Measurements from ENCODE around the gene IRGQ. TPM values are rescaled to one million over a fixed set of nuclear protein-coding genes. Genes with fewer than 3 reads are reported as not detected.

Gene IRGQ
- polyA plus RNA-seq, 1 experiment = 5.4 TPM

DNA sequence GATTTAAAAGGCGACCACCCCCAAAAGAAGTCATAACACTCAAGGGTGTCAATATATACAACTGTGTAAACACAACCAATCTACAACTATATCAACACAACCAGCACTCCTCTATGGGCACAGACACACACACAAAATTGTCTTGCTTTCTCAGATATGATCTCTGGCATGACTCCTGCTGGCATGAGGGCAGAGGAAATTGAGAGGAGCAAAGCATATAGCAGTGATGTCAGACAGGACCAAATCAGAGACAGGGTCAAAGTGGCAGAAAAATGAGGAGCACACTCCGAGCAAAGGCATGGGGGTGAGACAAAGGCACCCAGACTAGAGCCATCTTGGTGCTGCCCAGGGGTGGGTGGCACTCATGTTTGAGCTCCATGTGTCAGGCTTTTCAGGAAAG, 9.6 kb downstream of the IRGQ start:
- no peak for DNase-seq (ENCODE audit: low read depth)
- peaks cover 11% of the 10 kb centered on the region for H3K36me3 ChIP-seq (ENCODE audit: control insufficient read depth, insufficient read depth, low read length)
- POLR2A ChIA-PET = no interaction called here
- no peak overlapping the region for H3K4me3 ChIP-seq (ENCODE audit: low read depth, low read length)
- TF ChIP-seq, protein P1, sequence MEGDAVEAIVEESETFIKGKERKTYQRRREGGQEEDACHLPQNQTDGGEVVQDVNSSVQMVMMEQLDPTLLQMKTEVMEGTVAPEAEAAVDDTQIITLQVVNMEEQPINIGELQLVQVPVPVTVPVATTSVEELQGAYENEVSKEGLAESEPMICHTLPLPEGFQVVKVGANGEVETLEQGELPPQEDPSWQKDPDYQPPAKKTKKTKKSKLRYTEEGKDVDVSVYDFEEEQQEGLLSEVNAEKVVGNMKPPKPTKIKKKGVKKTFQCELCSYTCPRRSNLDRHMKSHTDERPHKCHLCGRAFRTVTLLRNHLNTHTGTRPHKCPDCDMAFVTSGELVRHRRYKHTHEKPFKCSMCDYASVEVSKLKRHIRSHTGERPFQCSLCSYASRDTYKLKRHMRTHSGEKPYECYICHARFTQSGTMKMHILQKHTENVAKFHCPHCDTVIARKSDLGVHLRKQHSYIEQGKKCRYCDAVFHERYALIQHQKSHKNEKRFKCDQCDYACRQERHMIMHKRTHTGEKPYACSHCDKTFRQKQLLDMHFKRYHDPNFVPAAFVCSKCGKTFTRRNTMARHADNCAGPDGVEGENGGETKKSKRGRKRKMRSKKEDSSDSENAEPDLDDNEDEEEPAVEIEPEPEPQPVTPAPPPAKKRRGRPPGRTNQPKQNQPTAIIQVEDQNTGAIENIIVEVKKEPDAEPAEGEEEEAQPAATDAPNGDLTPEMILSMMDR (IDR thresholded peaks at IDR 0.05; ENCODE audit: insufficient read depth, low read depth, low read length) = no peak
- CTCF ChIA-PET = interaction anchor here (0.5 to 0.7 kb wide), 2 partner anchors 25 to 64 kb away, joined by 3 read pairs; no protein-coding TSS in a partner anchor
- no peaks in the 10 kb centered on the region for H3K27me3 ChIP-seq (ENCODE audit: control insufficient read depth, insufficient read depth, low read length)

DNA sequence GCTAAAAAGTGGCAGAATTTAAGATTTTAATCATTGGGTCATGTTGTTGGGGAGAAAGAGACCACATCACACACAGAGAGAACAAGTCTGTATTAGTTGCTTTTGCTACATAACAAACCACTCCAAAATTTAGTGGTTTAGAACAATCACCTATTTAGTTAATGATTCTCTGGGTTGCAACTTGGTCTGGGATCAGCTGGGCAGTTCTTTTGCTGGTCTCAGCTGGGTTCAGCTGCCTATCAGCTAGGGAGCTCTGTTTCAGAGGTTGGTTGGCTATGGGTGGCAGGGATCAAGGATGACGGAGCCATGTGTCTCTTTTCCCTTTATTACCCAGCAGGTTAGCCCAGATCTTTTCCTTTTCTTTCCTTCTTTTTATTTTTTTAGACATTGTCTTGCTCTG, 11.4 kb downstream of the IRGQ start:
- TF ChIP-seq, protein P1 (IDR thresholded peaks at IDR 0.05; ENCODE audit: insufficient read depth, low read depth, low read length) = no peak
- no peak overlapping the region for H3K4me3 ChIP-seq (ENCODE audit: low read depth, low read length)
- POLR2A ChIA-PET = no interaction called here
- H3K36me3 ChIP-seq (ENCODE audit: control insufficient read depth, insufficient read depth, low read length) = peaks cover 5% of the 10 kb centered on the region
- no peaks in the 10 kb centered on the region for H3K27me3 ChIP-seq (ENCODE audit: control insufficient read depth, insufficient read depth, low read length)
- CTCF ChIA-PET = interaction anchor here (0.6 to 3.1 kb wide), 4 partner anchors 10 to 1201 kb away, joined by 3 to 25 read pairs (median 4); partner anchors contain the start of gene IRGQ
- no peak for DNase-seq (ENCODE audit: low read depth)

DNA sequence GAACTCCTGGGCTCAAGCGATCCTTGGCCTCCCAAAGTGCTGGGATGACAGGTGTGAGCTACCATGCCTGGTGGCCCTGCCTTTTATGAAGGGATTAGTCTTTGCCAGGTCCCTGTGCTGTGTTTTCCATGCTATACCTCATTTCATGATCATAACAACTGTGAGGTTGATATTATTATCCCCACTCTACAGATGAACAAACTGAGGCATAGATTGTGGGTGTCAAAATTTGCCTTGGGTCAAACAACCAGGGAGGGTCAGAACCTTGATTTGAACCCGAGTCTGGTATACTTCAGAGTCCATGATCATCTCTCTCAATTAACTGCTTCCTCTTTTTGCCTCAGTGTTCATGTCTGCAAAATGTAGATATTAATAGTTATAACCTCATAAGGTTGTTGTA, 13.4 kb downstream of the IRGQ start:
- TF ChIP-seq, protein P1 (IDR thresholded peaks at IDR 0.05; ENCODE audit: insufficient read depth, low read depth, low read length) = no peak
- Histone ChIP-seq H3K36me3 (ENCODE audit: control insufficient read depth, insufficient read depth, low read length) (no peaks in the 10 kb centered on the region), H3K27me3 (ENCODE audit: control insufficient read depth, insufficient read depth, low read length) (no peaks in the 10 kb centered on the region), H3K4me3 (ENCODE audit: low read depth, low read length) (no peak overlapping the region)
- CTCF ChIA-PET = interaction anchor here (1.6 to 3.1 kb wide), 2 partner anchors 12 to 63 kb away, joined by 5 to 25 read pairs; partner anchors contain the start of gene IRGQ
- DNase-seq (ENCODE audit: low read depth) = no peak
- POLR2A ChIA-PET = no interaction called here

DNA sequence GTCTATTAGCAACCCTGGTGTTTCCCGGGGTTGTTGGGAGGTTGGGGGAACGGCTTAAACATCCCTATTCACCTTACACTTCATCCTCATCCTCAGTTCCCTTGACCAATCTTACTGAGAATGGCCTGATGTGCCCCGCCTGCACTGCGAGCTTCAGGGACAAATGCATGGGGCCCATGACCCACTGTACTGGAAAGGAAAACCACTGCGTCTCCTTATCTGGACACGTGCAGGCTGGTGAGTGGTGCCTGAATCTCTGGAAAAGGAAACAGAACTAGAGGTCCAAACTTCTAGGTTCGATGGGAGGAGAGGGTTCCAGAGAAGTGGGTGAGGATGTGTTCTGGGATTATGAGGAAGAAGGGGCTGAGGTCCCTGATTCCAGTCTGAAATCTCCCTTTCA, 14.5 kb downstream of the IRGQ start:
- ChIA-PET POLR2A (no interaction called here), CTCF (no interaction called here)
- Histone ChIP-seq H3K4me3 (ENCODE audit: low read depth, low read length) (no peak overlapping the region), H3K27me3 (ENCODE audit: control insufficient read depth, insufficient read depth, low read length) (no peaks in the 10 kb centered on the region), H3K36me3 (ENCODE audit: control insufficient read depth, insufficient read depth, low read length) (no peaks in the 10 kb centered on the region)
- DNase-seq (ENCODE audit: low read depth) = no peak
- TF ChIP-seq, protein P1 (IDR thresholded peaks at IDR 0.05; ENCODE audit: insufficient read depth, low read depth, low read length) = no peak

DNA sequence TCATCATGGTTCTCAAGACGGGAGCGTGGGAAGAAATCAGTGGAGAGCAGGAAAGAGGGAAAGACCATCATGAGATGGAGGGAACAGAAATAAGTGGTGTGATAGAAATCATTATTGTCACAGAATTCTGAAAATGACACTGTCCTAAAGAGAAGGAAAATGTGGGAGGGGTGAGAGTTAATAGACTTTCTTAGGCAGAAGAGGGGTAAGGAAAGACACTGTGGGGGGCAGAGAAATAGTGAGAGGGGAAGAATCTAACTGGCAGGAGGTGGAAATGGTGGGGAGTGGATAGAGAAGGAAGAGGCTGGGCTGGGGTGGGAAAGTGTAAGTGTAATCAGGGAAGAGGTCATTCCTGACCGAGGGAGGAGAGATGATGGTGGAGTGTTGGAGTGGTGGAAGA, 17.1 kb downstream of the IRGQ start:
- Histone ChIP-seq H3K4me3 (ENCODE audit: low read depth, low read length) (no peak overlapping the region), H3K36me3 (ENCODE audit: control insufficient read depth, insufficient read depth, low read length) (no peaks in the 10 kb centered on the region), H3K27me3 (ENCODE audit: control insufficient read depth, insufficient read depth, low read length) (no peaks in the 10 kb centered on the region)
- no peak for DNase-seq (ENCODE audit: low read depth)
- ChIA-PET CTCF (interaction anchor here (4.4 kb wide), 1 partner anchor 16 kb away, joined by 19 read pairs; the partner anchor contains the start of gene IRGQ), POLR2A (no interaction called here)
- TF ChIP-seq, protein P1 (IDR thresholded peaks at IDR 0.05; ENCODE audit: insufficient read depth, low read depth, low read length) = no peak
